Measurements from ENCODE around the gene CHST3.

DNA sequence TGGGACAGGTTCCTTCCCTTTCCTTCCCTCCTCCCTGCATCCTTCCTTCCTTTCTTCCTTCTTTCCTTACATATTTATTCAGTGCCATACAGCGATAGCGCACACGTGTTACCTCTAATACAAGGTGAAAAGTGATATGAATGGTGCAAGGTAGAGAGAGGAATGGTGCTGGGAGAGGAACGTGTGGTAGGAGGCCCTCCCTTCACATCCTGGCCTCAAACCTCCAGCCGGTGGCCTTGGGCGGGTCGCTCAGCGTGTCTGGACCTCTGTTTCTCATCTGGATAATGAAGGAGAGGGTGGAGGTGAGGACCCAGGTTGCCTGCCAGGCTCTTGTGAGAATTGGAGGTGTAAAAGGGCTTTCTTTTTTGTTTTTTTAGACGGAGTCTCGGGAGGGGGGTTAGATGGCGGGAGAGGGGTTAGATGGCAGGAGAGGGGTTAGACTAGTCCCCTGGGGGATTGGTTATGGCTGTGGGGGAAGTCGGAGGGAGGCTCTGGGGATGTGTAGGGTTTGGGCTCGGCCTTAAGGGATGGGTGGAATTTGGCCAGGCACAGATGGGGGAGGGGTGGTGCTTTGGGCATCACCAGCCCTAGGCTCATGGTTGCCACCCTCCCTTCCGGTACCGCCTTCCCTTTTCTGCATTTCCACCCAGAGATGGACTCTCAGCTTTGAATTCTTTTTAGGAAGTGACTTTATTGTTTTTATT lies 14.9 kb downstream of the CHST3 start:
- TF ChIP-seq, protein P1, sequence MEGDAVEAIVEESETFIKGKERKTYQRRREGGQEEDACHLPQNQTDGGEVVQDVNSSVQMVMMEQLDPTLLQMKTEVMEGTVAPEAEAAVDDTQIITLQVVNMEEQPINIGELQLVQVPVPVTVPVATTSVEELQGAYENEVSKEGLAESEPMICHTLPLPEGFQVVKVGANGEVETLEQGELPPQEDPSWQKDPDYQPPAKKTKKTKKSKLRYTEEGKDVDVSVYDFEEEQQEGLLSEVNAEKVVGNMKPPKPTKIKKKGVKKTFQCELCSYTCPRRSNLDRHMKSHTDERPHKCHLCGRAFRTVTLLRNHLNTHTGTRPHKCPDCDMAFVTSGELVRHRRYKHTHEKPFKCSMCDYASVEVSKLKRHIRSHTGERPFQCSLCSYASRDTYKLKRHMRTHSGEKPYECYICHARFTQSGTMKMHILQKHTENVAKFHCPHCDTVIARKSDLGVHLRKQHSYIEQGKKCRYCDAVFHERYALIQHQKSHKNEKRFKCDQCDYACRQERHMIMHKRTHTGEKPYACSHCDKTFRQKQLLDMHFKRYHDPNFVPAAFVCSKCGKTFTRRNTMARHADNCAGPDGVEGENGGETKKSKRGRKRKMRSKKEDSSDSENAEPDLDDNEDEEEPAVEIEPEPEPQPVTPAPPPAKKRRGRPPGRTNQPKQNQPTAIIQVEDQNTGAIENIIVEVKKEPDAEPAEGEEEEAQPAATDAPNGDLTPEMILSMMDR (conservative IDR thresholded peaks at IDR 0.05; ENCODE audit: low read length) = no peak
- TF ChIP-seq EZH2phosphoT487 (IDR thresholded peaks at IDR 0.05; ENCODE audit: borderline replicate concordance) = no peak
